Common myeloid progenitor, CD34-positive (primary cell): ENCODE data around the gene OLIG1.
A peak's percentile ranks its signal among the peaks of the same experiment; 100 is the strongest.

ENCODE experiments used
- CTCF ChIA-PET: fragments of 350-600 bp; sonication (Branson Sonifier 250); formaldehyde crosslinking; loops from one replicate; lab custom pipeline; 2021; ENCODE audit warnings: antibody characterized with exemption; lab: Charles Lee
- POLR2A ChIA-PET: fragments of 350-600 bp; sonication (Branson Sonifier 250); formaldehyde crosslinking; loops from one replicate; lab custom pipeline; 2021; ENCODE audit warnings: antibody characterized with exemption; lab: Charles Lee
- DNase-seq, 3 donors: peaks; one replicate each; pipeline versions ENCODE4 v3.0.0 to v3.0.0-alpha.2; 2013
- H3K27ac ChIP-seq, 2 experiments: 1 replicate in 1 of 2; 2 replicates in 1 of 2; pipeline ENCODE4 v1.7.0; 2013; ENCODE audit warnings: inconsistent platforms in 2 of 2, low read length in 2 of 2, mild to moderate bottlenecking in 2 of 2, low read depth in 1 of 2, moderate library complexity in 1 of 2; ENCODE audit not compliant: severe bottlenecking in 2 of 2, insufficient read depth in 1 of 2, poor library complexity in 1 of 2
- H3K27me3 ChIP-seq, 5 experiments: replicated peaks in 2 of 5; 1 replicate in 3 of 5; 2 replicates in 2 of 5; pipeline versions ENCODE4 v1.6.1 to v1.7.0; 2013; ENCODE audit warnings: low read length in 4 of 5, mild to moderate bottlenecking in 2 of 5, moderate library complexity in 2 of 5, inconsistent platforms in 1 of 5; ENCODE audit not compliant: insufficient read depth in 5 of 5, control insufficient read depth in 4 of 5
- H3K36me3 ChIP-seq, 4 experiments: 1 replicate in 2 of 4; 2 replicates in 2 of 4; pipeline versions ENCODE4 v1.6.1 to v1.7.0; 2013; ENCODE audit warnings: low read length in 3 of 4, control low read depth in 1 of 4, mild to moderate bottlenecking in 1 of 4; ENCODE audit not compliant: control insufficient read depth in 4 of 4, insufficient read depth in 4 of 4
- H3K4me1 ChIP-seq, 4 experiments: 1 replicate in 3 of 4; 2 replicates in 1 of 4; pipeline versions ENCODE4 v1.6.1 to v1.7.1; 2013; ENCODE audit warnings: low read length in 3 of 4, mild to moderate bottlenecking in 3 of 4, control low read depth in 1 of 4, inconsistent platforms in 1 of 4, moderate library complexity in 1 of 4; ENCODE audit not compliant: control insufficient read depth in 4 of 4, insufficient read depth in 4 of 4; ENCODE audit errors: control extremely low read depth in 1 of 4
- H3K4me3 ChIP-seq, 7 experiments: 1 replicate in 4 of 7; 2 replicates in 3 of 7; pipeline versions ENCODE4 v1.5.1 to v1.7.0; 2013; ENCODE audit warnings: mild to moderate bottlenecking in 7 of 7, low read length in 6 of 7, moderate library complexity in 6 of 7, inconsistent platforms in 2 of 7, low read depth in 2 of 7, control low read depth in 1 of 7; ENCODE audit not compliant: insufficient read depth in 4 of 7, control insufficient read depth in 1 of 7; ENCODE audit errors: extremely low read depth in 1 of 7
- H3K9me3 ChIP-seq, 5 experiments: 1 replicate in 4 of 5; 2 replicates in 1 of 5; pipeline versions ENCODE4 v1.6.1 to v1.7.1; 2013; ENCODE audit warnings: low read length in 4 of 5, mild to moderate bottlenecking in 2 of 5, inconsistent platforms in 1 of 5, low read depth in 1 of 5, moderate library complexity in 1 of 5; ENCODE audit not compliant: control insufficient read depth in 4 of 5, insufficient read depth in 2 of 5; ENCODE audit errors: control extremely low read depth in 1 of 5
- WGBS: methylation state at CpG from one replicate; pipeline ENCODE4 v1.1.5; 2013; ENCODE audit not compliant: insufficient coverage; 5-methylcytosine and 5-hydroxymethylcytosine counted together

Gene OLIG1

GRCh38 chr21:33067457-33067856 is 2.5 kb upstream of the OLIG1 start:
- peaks cover under 1 to 45% (median 13%) of the 10 kb centered on the region in 5 experiments for H3K27me3 ChIP-seq
- CTCF ChIA-PET = interaction anchor here (1.3 to 1.6 kb wide), 3 partner anchors 18 to 60 kb away, joined by 4 to 6 read pairs (median 4); no protein-coding TSS in a partner anchor

DNA sequence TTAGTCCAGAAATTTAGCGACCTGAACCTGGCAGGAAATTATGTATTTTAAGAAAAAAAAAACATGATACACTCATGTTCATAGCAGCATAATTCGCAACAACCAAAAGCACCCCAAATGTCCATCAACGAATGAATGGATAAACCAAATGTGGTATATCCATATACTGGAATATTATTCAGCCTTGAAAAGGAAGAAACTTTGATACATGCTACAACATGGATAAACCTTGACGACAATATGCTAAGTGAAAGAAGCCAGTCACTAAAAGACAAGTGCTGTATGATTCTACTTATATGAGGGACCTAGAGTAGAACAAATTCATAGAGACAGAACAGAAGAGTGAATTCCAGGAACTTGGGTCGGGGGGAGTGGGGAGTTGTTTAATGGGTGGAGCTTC is 698 bp upstream of the OLIG1 start:
- Histone ChIP-seq H3K4me3 (peak overlapping the region in 2 of 7 experiments; percentile 31 to 65), H3K36me3 (no peaks in the 10 kb centered on the region), H3K27ac (no peak overlapping the region), H3K4me1 (peaks cover 16 to 76% (median 51%) of the 10 kb centered on the region in 4 experiments), H3K27me3 (peaks cover 9 to 63% (median 30%) of the 10 kb centered on the region in 5 experiments), H3K9me3 (peaks cover 0 to 8% (median 3%) of the 10 kb centered on the region in 5 experiments)
- ChIA-PET CTCF (interaction anchor here (0.8 kb wide), 1 partner anchor 40 kb away, joined by 3 read pairs; no protein-coding TSS in a partner anchor), POLR2A (no interaction called here)
- 100% methylated on average over 1 of the region's 5 CpGs for WGBS
- no peak for DNase-seq

More at GRCh38 chr21:33067457-33067856, 2.5 kb upstream of the OLIG1 start:
- Histone ChIP-seq H3K36me3 (no peaks in the 10 kb centered on the region), H3K27ac (no peak overlapping the region), H3K4me3 (peak overlapping the region in 2 of 7 experiments; percentile 3 to 26), H3K4me1 (peaks cover 16 to 89% (median 57%) of the 10 kb centered on the region in 4 experiments), H3K9me3 (peaks cover 0 to 8% (median 3%) of the 10 kb centered on the region in 5 experiments)
- POLR2A ChIA-PET = no interaction called here
- DNase-seq = peak in 2 of 3 donors; percentile 91 to 92
- WGBS = 0% methylated on average over 3 of the region's 4 CpGs

DNA sequence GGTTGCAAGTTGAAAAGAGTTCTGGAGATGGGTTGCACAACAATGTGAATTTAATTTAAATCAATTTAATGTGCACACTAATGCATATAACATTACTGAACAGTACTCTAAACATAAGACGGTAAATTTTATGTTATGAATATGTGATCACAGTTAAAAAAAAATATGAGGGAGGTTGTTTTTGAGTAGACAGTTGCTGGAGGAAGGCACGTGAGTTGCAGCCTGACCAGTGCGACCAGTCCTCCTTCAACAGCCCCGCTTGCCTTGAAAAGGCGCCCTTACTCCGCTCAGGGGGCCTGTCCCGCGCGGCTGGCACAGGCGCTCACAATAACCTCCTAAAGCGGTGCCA is 322 bp upstream of the OLIG1 start:
- H3K36me3 ChIP-seq = no peaks in the 10 kb centered on the region
- CTCF ChIA-PET = no interaction called here
- H3K4me3 ChIP-seq = peak overlapping the region in 5 of 7 experiments; percentile 31 to 80 (median 64)
- no peak overlapping the region for H3K27ac ChIP-seq
- no peak for DNase-seq
- peaks cover 0 to 8% (median 3%) of the 10 kb centered on the region in 5 experiments for H3K9me3 ChIP-seq
- peaks cover 15 to 72% (median 50%) of the 10 kb centered on the region in 4 experiments for H3K4me1 ChIP-seq
- 0% methylated on average over 5 of the region's 11 CpGs for WGBS
- H3K27me3 ChIP-seq = peaks cover 9 to 66% (median 30%) of the 10 kb centered on the region in 5 experiments
- POLR2A ChIA-PET = no interaction called here

DNA sequence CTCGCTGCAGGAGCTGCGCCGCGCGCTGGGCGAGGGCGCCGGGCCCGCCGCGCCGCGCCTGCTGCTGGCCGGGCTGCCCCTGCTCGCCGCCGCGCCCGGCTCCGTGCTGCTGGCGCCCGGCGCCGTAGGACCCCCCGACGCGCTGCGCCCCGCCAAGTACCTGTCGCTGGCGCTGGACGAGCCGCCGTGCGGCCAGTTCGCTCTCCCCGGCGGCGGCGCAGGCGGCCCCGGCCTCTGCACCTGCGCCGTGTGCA is 730 bp downstream of the OLIG1 start:
- ChIA-PET POLR2A (no interaction called here), CTCF (interaction anchor here (1.4 kb wide), 1 partner anchor 41 kb away, joined by 3 read pairs; no protein-coding TSS in a partner anchor)
- DNase-seq = no peak
- Histone ChIP-seq H3K27me3 (peaks cover 9 to 76% (median 30%) of the 10 kb centered on the region in 5 experiments), H3K27ac (no peak overlapping the region), H3K4me1 (peaks cover 9 to 62% (median 52%) of the 10 kb centered on the region in 4 experiments), H3K9me3 (peaks cover 0 to 8% (median 3%) of the 10 kb centered on the region in 5 experiments), H3K4me3 (peak overlapping the region; percentile 0 to 83 (median 65)), H3K36me3 (no peaks in the 10 kb centered on the region)
- WGBS = under 1% methylated on average over 31 of the region's 44 CpGs

GRCh38 chr21:33070998-33071769 is 1.2 kb downstream of the OLIG1 start:
- under 1% methylated on average over 52 of the region's 69 CpGs for WGBS

DNA sequence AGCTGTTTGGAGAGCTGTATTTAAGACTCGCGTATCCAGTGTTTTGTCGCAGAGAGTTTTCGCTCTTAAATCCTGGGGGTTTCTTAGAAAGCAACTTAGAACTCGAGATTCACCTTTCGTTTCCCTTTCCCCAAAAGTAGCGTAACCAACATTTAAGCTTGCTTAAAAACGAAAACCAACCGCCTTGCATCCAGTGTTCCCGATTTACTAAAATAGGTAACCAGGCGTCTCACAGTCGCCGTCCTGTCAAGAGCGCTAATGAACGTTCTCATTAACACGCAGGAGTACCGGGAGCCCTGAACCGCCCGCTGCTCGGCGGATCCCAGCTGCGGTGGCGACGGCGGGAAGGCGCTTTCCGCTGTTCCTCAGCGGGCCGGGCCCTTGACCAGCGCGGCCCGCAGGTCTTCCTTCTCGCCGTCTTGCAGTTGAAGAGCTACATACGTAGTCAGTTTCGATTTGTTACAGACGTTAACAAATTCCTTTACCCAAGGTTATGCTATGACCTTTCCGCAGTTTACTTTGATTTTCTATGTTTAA is 1.9 kb downstream of the OLIG1 start:
- peak overlapping the region; percentile 35 to 83 (median 65) for H3K4me3 ChIP-seq

More at GRCh38 chr21:33070998-33071769, 1.2 kb downstream of the OLIG1 start:
- ChIA-PET POLR2A (no interaction called here), CTCF (interaction anchor here (1.1 to 1.8 kb wide), 6 partner anchors 10 to 77 kb away, joined by 3 to 5 read pairs (median 3); no protein-coding TSS in a partner anchor)
- DNase-seq = peak in 2 of 3 donors; percentile 54 to 66
- Histone ChIP-seq H3K27ac (no peak overlapping the region), H3K27me3 (peaks cover 9 to 81% (median 30%) of the 10 kb centered on the region in 5 experiments), H3K9me3 (peaks cover 0 to 8% (median 3%) of the 10 kb centered on the region in 5 experiments), H3K4me1 (peaks cover 9 to 58% (median 52%) of the 10 kb centered on the region in 4 experiments), H3K4me3 (peak overlapping the region; percentile 0 to 83 (median 65)), H3K36me3 (no peaks in the 10 kb centered on the region)

More for the DNA sequence above, 1.9 kb downstream of the OLIG1 start:
- peaks cover 9 to 86% (median 30%) of the 10 kb centered on the region in 5 experiments for H3K27me3 ChIP-seq
- CTCF ChIA-PET = interaction anchor here (1.1 to 1.8 kb wide), 6 partner anchors 9 to 77 kb away, joined by 3 to 5 read pairs (median 3); no protein-coding TSS in a partner anchor
- DNase-seq = peak in 2 of 3 donors; percentile 55 to 66
- no peaks in the 10 kb centered on the region for H3K36me3 ChIP-seq
- POLR2A ChIA-PET = no interaction called here
- WGBS = under 1% methylated on average over 34 of the region's 38 CpGs
- peaks cover 0 to 8% (median 3%) of the 10 kb centered on the region in 5 experiments for H3K9me3 ChIP-seq
- H3K4me1 ChIP-seq = peaks cover 9 to 53% (median 47%) of the 10 kb centered on the region in 4 experiments
- H3K27ac ChIP-seq = no peak overlapping the region
